B cell (primary cell): ENCODE data around the gene DCAF8L1. TPM values are rescaled to one million over a fixed set of nuclear protein-coding genes. Genes with fewer than 3 reads are reported as not detected.

ENCODE experiments used
- ATAC-seq: fragments of 200-7000 bp; cut with Tn5 transposase; one replicate; pipeline ENCODE4 v1.10.0; 2021; ENCODE audit warnings: low read depth, mild to moderate bottlenecking, moderate number of reproducible peaks, moderate library complexity
- CTCF ChIA-PET: fragments of 350-600 bp; sonication (Branson Sonifier 250); formaldehyde crosslinking; loops from one replicate; lab custom pipeline; 2021; ENCODE audit warnings: antibody characterized with exemption, inconsistent platforms; lab: Charles Lee
- POLR2A ChIA-PET: fragments of 350-600 bp; sonication (Branson Sonifier 250); formaldehyde crosslinking; loops from one replicate; lab custom pipeline; 2021; ENCODE audit warnings: antibody characterized with exemption; lab: Charles Lee
- DNase-seq: peaks from one replicate; pipeline ENCODE4 v3.0.0; 2013
- H2AFZ ChIP-seq: 2 replicates; pipeline ENCODE4 v1.6.1; 2012; ENCODE audit warnings: mild to moderate bottlenecking, low read depth, low read length; ENCODE audit not compliant: insufficient read depth, poor library complexity, severe bottlenecking
- H3K27ac ChIP-seq, 2 donors: 1 replicate in 1 of 2; 2 replicates in 1 of 2; pipeline ENCODE4 v1.5.1; 2012 to 2013; ENCODE audit warnings: low read length in 2 of 2, mild to moderate bottlenecking in 2 of 2, moderate library complexity in 1 of 2
- H3K27me3 ChIP-seq, 4 experiments: fragments of 200-600 bp in 1 of 4; sonication (generic) in 1 of 4; replicated peaks in 1 of 4; 1 replicate in 2 of 4; 2 replicates in 2 of 4; pipeline versions ENCODE4 v1.6.1 to v1.7.0; 2013 to 2016; ENCODE audit warnings: low read length in 3 of 4, mild to moderate bottlenecking in 2 of 4, mixed read lengths in 1 of 4, moderate library complexity in 1 of 4; ENCODE audit not compliant: insufficient read depth in 4 of 4, control insufficient read depth in 3 of 4; ENCODE audit errors: control extremely low read depth in 1 of 4
- H3K36me3 ChIP-seq, 2 experiments: replicated peaks in 1 of 2; 1 replicate in 1 of 2; 2 replicates in 1 of 2; pipeline versions ENCODE4 v1.6.1 to v1.7.1; 2013; ENCODE audit warnings: low read length in 1 of 2; ENCODE audit not compliant: insufficient read depth in 2 of 2, control insufficient read depth in 1 of 2; ENCODE audit errors: control extremely low read depth in 1 of 2, extremely low read depth in 1 of 2
- H3K4me1 ChIP-seq, 2 donors: fragments of 200-600 bp in 1 of 2; sonication (generic) in 1 of 2; 1 replicate in 1 of 2; 2 replicates in 1 of 2; pipeline versions ENCODE4 v1.5.1 to v1.6.1; 2013 to 2017; ENCODE audit warnings: low read length in 2 of 2; ENCODE audit not compliant: control insufficient read depth in 2 of 2, insufficient read depth in 2 of 2
- H3K4me2 ChIP-seq: replicated peaks from 2 replicates; pipeline ENCODE3; 2012; ENCODE audit warnings: mild to moderate bottlenecking, low read depth, low read length; ENCODE audit not compliant: poor library complexity, severe bottlenecking
- H3K4me3 ChIP-seq, 5 experiments: fragments of 200-600 bp in 1 of 5; sonication (generic) in 1 of 5; 1 replicate in 3 of 5; 2 replicates in 2 of 5; pipeline versions ENCODE4 v1.5.1 to v1.7.0; 2011 to 2016; ENCODE audit warnings: low read length in 4 of 5, mild to moderate bottlenecking in 4 of 5, low read depth in 2 of 5, control low read depth in 1 of 5, moderate library complexity in 1 of 5; ENCODE audit not compliant: insufficient read depth in 1 of 5; ENCODE audit errors: control extremely low read depth in 1 of 5, extremely low read depth in 1 of 5
- H3K79me2 ChIP-seq: fragments of 200-600 bp; sonication (generic); one replicate; pipeline ENCODE4 v1.6.0; 2016; ENCODE audit warnings: low read length; ENCODE audit not compliant: control insufficient read depth, insufficient read depth
- H3K9ac ChIP-seq: fragments of 200-600 bp; sonication (generic); 2 replicates; pipeline ENCODE4 v1.6.1; 2017; ENCODE audit warnings: mild to moderate bottlenecking, low read length, moderate library complexity
- H3K9me3 ChIP-seq, 3 donors: one replicate each; pipeline versions ENCODE4 v1.6.1 to v1.7.1; 2013; ENCODE audit warnings: low read length in 2 of 3; ENCODE audit not compliant: control insufficient read depth in 2 of 3, insufficient read depth in 1 of 3; ENCODE audit errors: control extremely low read depth in 1 of 3
- H4K20me1 ChIP-seq: 2 replicates; pipeline ENCODE4 v1.6.0; 2012; ENCODE audit warnings: mild to moderate bottlenecking, low read length; ENCODE audit not compliant: insufficient read depth, control insufficient read depth, poor library complexity, severe bottlenecking
- H3K27ac Mint-ChIP-seq: one replicate; pipeline ENCODE4 v1.8.0; 2021; ENCODE audit warnings: mixed read lengths
- H3K27me3 Mint-ChIP-seq: one replicate; pipeline ENCODE4 v1.8.0; 2021; ENCODE audit warnings: mixed read lengths
- H3K4me1 Mint-ChIP-seq: one replicate; pipeline ENCODE4 v1.8.0; 2021; ENCODE audit warnings: mixed read lengths
- H3K4me3 Mint-ChIP-seq: one replicate; pipeline ENCODE4 v1.8.0; 2021; ENCODE audit warnings: mixed read lengths
- H3K9me3 Mint-ChIP-seq: one replicate; pipeline ENCODE4 v1.8.0; 2022; ENCODE audit warnings: mixed read lengths; ENCODE audit not compliant: insufficient read depth
- CTCF ChIP-seq: fragments of 200-600 bp; IDR thresholded peaks from one replicate; pipeline ENCODE4 v1.8.0; 2022; ENCODE audit warnings: antibody characterized with exemption, mild to moderate bottlenecking
- EZH2 ChIP-seq: IDR thresholded peaks from 2 replicates; pipeline ENCODE4 v1.6.1; 2012; ENCODE audit warnings: borderline replicate concordance, low read depth, mild to moderate bottlenecking, moderate library complexity, low read length; ENCODE audit not compliant: insufficient read depth, poor library complexity, severe bottlenecking
- WGBS: methylation state at CpG from one replicate; pipeline ENCODE4 v1.1.5; 2013; ENCODE audit warnings: missing lambda C conversion rate; ENCODE audit not compliant: insufficient coverage; 5-methylcytosine and 5-hydroxymethylcytosine counted together
- intact Hi-C: fragments of 100-400 bp; cut with micrococcal nuclease; formaldehyde crosslinking; loops from one replicate; pipeline ENCODE4 v1.10.0; 2022
- polyA plus RNA-seq: library from polyadenylated mRNA; depleted of rRNA; stranded (reverse); fragments of >200 nt; gene quantifications from 2 replicates; pipeline ENCODE4 v1.2.3, GENCODE V29; 2012
- total RNA-seq, 2 donors: library from RNA; stranded (reverse); fragments of 120-200 nt in 1 of 2; gene quantifications; 1 replicate in 1 of 2; 2 replicates in 1 of 2; pipeline versions ENCODE4 v1.2.3 to v1.2.4, GENCODE V29; 2013 to 2022

Gene DCAF8L1
- total and polyA plus RNA-seq, 2 donors (not counting 1 experiment from before 2014, with no cell fraction given): not detected

- no peak for ATAC-seq
- no peak for DNase-seq
- Histone ChIP-seq H3K4me2 (no peak overlapping the region), H3K9me3 (peaks cover 0 to 4% (median 0%) of the 10 kb centered on the region in 3 donors), H3K9ac (no peak overlapping the region), H3K27ac (no peak overlapping the region), H3K79me2 (no peaks in the 10 kb centered on the region), H2AFZ (no peak overlapping the region), H3K27me3 (no peaks in the 10 kb centered on the region), H3K4me3 (no peak overlapping the region), H3K4me1 (no peaks in the 10 kb centered on the region), H4K20me1 (no peaks in the 10 kb centered on the region), H3K36me3 (no peaks in the 10 kb centered on the region)
- Mint-ChIP-seq H3K4me1 (no peaks in the 10 kb centered on the region), H3K27me3 (no peaks in the 10 kb centered on the region), H3K27ac (no peak overlapping the region), H3K4me3 (no peak overlapping the region), H3K9me3 (no peaks in the 10 kb centered on the region)
- ChIA-PET CTCF (no interaction called here), POLR2A (no interaction called here)
- no CpG with 5 or more reads among the region's 1 CpG for WGBS
- intact Hi-C loops: no loop called here
- no peak for TF ChIP-seq EZH2
- no peak for TF ChIP-seq CTCF
Measured at GRCh38 chrX:28016823-28017222, 35.6 kb upstream of the DCAF8L1 start.

GRCh38 chrX:28015993-28016392 is 34.7 kb upstream of the DCAF8L1 start:
- TF ChIP-seq EZH2 (no peak), CTCF (no peak)
- no peaks in the 10 kb centered on the region for H3K4me1 ChIP-seq
- H4K20me1 ChIP-seq: no peaks in the 10 kb centered on the region
- no peak for DNase-seq
- H3K36me3 ChIP-seq: no peaks in the 10 kb centered on the region
- no peak overlapping the region for H3K27ac ChIP-seq
- H3K27me3 ChIP-seq: no peaks in the 10 kb centered on the region
- WGBS: 100% methylated on average over 4 of the region's 6 CpGs
- no peaks in the 10 kb centered on the region for H3K79me2 ChIP-seq
- ChIA-PET POLR2A (no interaction called here), CTCF (no interaction called here)
- no peak overlapping the region for H2AFZ ChIP-seq
- no peak overlapping the region for H3K27ac Mint-ChIP-seq
- no peaks in the 10 kb centered on the region for H3K4me1 Mint-ChIP-seq
- H3K4me2 ChIP-seq: no peak overlapping the region
- H3K9me3 ChIP-seq: peaks cover 0 to 4% (median 0%) of the 10 kb centered on the region in 3 donors
- H3K4me3 Mint-ChIP-seq: no peak overlapping the region
- no peak for ATAC-seq
- no peaks in the 10 kb centered on the region for H3K9me3 Mint-ChIP-seq
- H3K9ac ChIP-seq: no peak overlapping the region
- intact Hi-C loops: no loop called here
- H3K27me3 Mint-ChIP-seq: no peaks in the 10 kb centered on the region
- H3K4me3 ChIP-seq: no peak overlapping the region
